HCEC 1CT (cell line): Measurements from ENCODE around the gene RNF25.

ENCODE experiments used
- DNase-seq: peaks from one replicate; pipeline ENCODE4 v3.0.0-alpha.2; 2017

The RNF25 gene

GRCh38 chr2:218671097-218671653 lies 627 bp downstream of the RNF25 start:
- peak; percentile 24 for DNase-seq

DNA sequence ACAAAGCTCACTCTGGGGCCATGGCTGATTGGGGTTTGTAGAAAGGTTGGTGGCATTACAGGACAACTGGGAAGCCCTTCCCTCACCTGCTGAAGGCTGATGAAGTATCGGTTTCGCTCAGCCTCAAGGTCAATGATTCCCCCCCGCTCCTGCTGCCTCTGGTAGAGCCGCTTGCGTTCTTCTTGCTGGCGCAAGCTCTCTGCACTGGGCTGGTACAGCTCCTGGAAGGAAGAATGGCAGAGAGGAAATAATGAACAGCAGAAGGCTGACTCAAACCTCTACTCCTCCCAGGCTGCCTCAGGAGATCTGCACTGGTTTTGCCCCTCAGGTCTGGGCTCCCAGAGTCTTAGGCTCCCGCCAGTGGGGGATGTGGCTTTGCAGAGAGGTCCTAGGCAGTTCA lies 7.1 kb downstream of the RNF25 start:
- DNase-seq, result no peak

- DNase-seq, result no peak
Measured at GRCh38 chr2:218663901-218664300, 7.9 kb downstream of the RNF25 start.

- DNase-seq, result no peak
Measured at GRCh38 chr2:218662827-218663226, 9.0 kb downstream of the RNF25 start.

GRCh38 chr2:218662377-218662776 lies 9.4 kb downstream of the RNF25 start:
- DNase-seq, result no peak

DNA sequence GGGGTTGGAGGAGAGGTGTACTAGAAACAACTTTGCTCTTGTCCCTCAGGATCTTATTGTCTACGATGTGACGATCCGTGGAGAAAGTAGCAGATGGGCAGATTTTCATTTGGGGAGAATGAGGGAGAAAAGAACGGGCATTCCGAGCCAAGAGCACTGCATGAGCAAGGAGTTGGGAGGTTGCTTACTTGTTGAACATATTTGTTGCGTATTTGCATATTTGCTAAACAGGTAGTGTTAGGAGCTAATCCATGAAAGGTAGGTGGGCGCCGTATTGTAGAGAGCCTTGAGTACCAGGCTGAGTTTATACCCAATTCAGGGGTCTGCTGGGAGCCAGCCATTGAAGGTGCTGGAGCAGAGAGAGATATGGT lies 11.8 kb downstream of the RNF25 start:
- no peak for DNase-seq

GRCh38 chr2:218659258-218659987 lies 12.4 kb downstream of the RNF25 start, which contains the start of the genes BCS1L and ZNF142:
TSS of gene BCS1L (plus strand) at chr2:218659683. CDS start at chr2:218660988, 1,305 bp downstream.
TSS of gene ZNF142 (minus strand) at chr2:218659623. CDS start at chr2:218656429, 3,194 bp downstream.
- DNase-seq, result peak; percentile 92

DNA sequence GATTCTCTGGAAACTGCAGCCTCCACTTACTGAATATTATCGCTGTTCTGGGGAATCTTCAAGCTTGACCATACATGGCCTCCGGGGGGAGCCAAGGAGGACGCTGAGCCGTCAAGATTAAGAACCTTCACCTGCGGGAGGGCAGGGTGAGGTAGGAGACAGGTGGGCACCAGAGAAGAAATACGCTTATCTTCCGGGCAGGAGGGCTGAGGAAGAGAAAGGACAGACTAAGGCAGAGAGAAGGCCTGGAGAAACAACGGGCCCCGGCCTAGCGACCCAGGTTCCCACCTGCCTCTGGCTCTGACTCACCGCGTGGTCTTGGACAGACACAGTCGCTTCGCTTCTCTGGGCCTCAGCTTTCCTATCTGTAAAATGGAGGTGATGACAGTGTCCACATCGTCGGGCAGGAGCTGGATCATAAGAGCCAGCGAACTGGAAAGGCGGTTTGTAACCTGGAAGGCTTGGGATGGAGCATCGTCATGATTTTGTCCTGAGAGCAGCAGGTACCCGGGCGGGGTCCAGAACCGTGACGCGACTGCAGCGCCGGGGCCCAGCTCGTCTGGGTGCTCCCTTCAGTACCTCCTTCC lies 13.0 kb downstream of the RNF25 start:
- DNase-seq, result peak; percentile 44

DNA sequence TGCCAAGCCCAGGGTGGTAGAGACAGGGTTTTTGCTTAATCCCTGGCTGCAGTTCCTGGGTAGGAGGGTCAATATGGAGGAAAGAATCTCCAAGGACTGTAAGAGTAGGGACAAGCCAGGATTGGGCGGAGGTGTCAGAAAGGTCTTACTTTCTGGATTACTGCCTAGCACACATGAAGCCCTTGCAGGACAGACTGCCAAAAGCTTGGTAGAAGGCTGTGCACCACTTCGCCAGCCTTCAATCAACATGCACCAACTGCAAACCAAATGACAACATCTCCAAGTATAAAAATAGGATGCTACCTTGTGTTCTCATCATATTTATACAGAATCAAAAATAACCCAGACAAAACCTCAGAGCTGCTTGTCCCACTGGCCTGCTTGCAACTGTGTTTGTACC lies 16.1 kb downstream of the RNF25 start:
- DNase-seq, result no peak

- no peak for DNase-seq
Measured at GRCh38 chr2:218648787-218649100, 23.1 kb downstream of the RNF25 start.

DNA sequence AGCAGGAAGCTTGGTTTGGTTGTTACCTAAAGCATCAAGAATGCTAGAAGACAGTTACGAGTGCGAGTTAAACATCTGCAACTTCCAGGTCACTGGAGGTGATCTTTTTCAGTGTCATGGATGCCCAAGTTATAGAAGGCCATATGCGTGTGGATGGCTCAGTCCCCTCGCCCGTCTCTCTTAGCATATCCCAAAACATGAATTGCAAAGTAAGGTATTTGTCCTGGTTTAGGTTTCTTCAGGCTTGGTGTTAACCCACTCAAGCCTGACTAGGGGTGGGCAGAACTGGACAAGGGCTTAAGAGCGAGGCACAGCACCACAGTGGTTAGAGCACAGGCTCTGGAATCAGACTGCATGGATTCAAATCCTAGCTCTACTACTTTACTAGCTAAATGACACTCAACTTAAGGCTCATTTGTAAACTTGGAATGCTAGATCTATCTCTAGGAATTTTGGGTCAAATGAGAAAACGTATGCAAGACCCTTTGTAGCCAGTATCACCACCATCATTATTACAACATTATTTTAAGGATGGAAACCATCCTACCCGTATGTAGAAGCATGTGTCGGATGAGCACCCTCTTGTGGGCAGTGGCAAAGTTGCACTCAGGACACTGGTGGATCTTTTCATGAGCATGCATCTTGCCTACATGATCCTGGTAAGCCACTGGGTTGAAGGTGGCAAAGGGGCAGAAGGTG lies 23.6 kb downstream of the RNF25 start:
- peak; percentile 50 for DNase-seq

GRCh38 chr2:218645126-218645525 lies 26.7 kb downstream of the RNF25 start:
- DNase-seq, result peak; percentile 81

- no peak for DNase-seq
Measured at GRCh38 chr2:218644721-218645120, 27.1 kb downstream of the RNF25 start.

DNA sequence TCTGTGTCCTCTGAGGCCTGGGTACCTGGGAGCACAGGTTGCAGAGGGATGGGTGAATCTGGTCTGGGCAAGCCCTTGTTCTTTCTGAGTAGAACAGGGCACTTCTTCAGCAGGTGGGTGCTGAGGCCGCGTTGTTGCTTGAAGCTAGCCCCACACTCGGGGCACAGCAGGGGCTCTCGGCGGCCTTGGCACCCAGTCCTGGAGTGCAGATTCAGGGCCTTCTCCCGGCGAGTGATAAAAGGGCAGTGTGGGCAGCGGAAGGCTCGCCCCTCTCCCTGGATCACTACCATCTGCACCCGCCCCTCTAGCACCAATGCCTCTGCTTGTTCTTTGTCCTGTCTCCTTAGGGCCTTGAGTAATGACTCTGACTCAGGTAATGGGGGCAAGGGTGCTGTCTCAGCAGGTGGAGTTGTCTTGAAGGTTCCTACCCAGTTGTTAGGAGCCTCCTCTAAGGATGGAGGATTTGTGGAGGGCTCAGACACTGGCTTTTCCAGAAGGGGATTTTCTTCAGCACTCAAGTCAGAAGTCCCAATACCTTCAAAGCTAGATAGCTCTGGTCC lies 28.0 kb downstream of the RNF25 start:
- DNase-seq, result no peak

- DNase-seq, result no peak
Measured at GRCh38 chr2:218642786-218643185, 29.0 kb downstream of the RNF25 start.

DNA sequence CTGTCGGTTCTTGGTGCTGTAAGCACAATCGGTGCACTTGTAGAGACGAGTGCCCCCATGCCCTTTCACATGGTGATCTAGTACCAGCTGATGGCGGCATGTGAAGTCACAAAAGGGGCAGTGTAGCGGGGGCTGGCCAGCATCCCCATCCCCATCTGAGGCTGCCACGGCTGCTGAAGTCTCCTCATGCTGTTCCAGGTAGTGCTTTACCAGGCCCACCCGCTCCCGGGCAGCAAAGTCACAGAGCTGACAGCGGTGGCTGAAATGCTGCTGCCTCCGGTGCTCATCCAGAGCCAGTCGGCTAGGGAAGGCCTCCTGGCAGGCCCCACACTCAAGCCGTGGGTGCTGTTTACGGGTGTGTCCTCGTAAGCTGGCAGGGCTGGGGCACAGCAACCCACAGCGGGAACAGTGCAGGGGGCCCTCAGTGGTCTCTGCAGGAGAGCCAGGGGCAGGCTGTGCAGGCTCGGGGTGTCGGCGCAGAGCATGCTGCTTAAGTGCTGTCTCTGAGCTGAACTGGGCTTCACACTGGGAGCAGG lies 29.6 kb downstream of the RNF25 start:
- no peak for DNase-seq

- no peak for DNase-seq
Measured at GRCh38 chr2:218638372-218638771, 33.4 kb downstream of the RNF25 start.

DNA sequence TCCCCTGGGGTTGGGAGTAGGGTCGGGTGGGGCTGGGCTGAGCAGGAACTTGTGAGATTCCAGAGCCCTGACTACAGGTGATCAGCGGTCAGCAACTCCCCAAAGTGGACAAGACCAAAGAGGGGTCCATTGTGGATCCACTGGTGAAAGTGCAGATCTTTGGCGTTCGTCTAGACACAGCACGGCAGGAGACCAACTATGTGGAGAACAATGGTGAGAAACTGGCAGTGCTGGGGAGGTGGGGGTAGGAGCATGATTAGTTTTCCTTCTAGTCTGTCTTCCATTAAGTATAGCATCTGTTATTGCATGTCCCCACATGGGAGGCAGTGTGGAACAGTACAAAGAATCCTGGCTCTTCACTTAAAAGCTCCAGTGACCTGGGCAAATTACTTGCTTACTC lies 36.1 kb downstream of the RNF25 start:
- no peak for DNase-seq

- DNase-seq, result no peak
Measured at GRCh38 chr2:218631837-218632236, 40.0 kb downstream of the RNF25 start.

DNA sequence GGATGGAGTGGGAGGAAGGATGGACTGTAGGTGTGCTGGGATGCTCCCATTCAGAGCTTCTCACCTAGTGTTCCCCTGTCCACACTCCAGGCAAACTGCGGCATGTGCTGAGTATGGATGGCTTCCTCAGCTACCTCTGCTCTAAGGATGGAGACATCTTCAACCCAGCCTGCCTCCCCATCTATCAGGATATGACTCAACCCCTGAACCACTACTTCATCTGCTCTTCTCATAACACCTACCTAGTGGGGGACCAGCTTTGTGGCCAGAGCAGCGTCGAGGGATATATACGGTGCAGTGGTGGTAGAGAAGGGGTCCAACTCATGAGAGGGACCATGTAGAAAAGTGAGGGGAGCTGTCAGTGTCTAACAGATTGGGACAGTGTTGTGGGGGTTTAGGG lies 43.9 kb downstream of the RNF25 start:
- no peak for DNase-seq

DNA sequence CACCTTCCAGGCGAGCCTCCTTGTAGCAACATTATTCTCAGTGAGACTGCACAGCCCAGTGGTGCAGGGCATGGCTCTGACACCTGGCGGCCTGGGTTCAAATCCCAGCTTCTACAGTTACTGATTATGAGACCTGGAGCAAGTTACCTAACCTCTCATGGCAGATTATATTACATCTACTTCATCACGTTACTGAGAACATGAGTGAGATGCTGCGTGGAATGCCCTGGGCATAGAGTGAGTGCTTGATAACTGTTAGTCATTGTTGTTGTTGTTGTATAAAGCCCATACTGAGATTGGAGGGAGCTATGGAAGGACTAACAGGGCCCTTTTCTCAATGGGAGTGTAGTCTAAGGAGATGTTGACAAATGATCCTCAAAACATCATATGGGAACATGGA lies 45.4 kb downstream of the RNF25 start:
- DNase-seq, result no peak

- no peak for DNase-seq
Measured at GRCh38 chr2:218623366-218623705, 48.5 kb downstream of the RNF25 start.

DNA sequence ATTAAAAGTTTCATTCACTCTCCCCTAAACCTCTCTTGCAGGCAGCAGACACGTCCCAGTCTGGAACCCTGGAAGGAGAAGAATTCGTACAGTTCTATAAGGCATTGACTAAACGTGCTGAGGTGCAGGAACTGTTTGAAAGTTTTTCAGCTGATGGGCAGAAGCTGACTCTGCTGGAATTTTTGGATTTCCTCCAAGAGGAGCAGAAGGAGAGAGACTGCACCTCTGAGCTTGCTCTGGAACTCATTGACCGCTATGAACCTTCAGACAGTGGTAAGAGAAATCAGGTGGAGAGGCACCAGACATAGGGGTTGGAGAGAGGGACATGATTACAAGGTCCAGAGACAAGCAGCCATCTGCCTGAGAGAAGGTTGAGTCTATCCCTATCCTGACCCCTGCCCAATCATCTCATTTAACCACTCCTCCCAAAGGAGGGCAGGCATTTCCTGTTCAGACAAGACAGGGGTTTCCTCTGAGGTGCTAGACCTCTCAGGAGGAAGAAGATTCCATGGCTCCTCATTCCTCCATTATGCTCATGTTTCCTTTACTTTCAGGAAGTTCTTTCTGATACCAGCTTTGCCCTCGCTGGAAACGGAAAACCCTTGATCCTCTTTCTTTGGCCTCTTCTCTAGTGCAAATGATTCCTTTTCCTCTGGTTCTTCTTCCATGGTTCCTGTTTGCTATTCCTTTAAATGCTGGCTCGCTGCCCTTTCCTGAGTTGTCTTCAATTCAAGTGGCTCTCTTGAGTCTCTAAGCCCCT lies 49.0 kb downstream of the RNF25 start:
- no peak for DNase-seq
